Activated CD8-positive, alpha-beta memory T cell treated with anti-CD3 and anti-CD28 coated beads for 24 hours (primary cell): ENCODE data around the gene PTPRO.

Experiments used
- DNase-seq: peaks from one replicate; pipeline ENCODE4 v3.0.0-alpha.2; 2020

PTPRO gene

DNA sequence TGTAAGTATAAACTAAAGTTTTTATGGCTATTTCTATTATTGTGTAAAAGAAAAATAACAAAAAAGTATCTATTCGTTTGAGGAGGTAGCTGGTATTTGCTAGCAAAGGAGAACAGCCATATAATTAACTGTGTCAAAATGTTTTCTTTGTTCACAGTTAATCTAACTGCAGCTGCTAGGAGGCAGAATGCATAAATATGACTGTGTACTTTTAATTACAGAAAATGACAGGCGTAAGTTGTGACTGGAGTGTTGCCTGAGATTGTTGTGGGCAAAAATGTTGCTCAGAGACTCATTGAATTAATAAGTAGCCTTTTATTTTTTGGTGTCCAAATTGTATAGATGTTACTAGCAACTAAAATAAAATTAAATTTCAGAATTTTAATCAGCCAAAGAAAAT lies 33.5 kb downstream of the PTPRO start:
- DNase-seq, result no peak

DNA sequence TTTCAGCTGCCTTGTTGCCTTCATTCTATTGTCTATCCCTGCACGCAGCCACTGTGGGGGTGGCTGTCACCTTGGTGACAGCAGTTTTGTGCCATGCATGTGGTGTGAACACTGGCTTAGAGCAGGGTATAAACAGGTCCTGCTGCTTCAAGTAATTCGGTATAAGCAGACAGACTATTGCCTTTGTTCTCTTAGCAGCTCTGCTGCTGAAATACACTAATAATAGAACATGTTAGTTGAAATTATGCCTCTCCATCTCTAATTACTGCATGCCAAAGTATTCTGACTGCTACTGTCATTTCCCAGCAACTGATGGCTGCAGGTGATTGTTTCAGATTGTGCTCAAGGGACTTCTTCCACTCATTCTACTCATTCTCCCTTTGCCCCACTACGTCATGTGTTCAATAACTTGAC lies 34.6 kb downstream of the PTPRO start:
- DNase-seq, result no peak

DNA sequence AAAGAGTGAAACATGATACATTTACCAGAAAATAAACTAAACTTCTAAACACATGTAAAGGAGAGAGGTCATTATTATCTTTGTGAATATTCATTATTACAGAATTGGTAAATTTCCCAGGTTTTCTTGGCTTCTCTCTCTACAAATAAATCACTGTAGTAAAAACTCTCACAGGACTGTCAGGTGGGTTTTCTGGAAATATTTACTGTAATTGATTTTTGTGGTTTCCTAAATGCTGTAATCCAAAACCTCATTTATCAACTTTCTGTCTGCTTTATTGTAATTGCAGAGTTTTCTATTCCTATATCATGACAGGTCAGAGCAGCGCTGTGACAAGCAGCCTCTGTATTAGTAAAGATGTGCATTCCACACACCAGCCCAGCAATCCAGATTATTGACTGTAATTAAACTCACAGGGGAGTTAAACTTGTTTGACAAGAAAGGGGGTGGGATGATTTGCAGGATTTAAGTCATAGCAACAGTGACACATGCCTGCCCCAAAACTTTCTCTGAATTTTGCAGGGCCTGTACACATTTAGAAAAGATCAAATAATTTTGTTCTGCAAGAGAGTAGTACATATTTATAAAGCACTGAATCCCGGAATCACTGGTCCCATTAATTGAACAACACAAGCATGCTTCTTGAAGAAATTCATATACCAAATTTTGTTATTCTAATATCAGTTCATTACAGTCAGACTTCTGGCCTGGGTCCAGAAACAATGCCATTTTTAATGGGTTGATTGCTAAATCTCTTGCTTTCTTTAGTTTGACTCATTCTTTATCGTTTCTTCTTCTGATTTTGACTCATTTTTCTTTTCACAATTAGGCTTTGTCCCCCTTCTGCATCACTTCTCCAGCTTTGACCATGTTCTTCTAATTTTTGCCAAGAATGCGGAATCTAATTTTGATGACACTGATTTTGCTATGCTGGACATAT lies 42.2 kb downstream of the PTPRO start:
- DNase-seq, result no peak

DNA sequence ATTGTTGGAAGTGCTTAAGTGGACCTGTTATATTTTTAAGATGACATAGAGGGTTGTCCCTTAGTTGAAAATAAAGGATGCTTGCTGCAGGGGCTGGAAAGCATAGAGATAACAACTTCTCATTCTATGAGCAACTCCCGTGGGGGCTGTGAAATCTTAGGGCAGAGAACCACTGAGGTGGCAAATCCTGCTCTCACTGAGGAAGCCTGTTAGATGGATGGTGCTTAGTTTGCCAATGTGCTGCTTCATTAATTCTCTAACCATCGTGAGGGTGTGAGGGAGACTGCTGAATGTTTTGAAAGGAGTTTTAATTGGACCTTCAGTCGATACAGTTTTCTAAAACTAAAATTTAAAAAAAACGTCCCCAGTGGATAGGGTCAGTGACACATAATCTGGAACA lies 46.5 kb downstream of the PTPRO start:
- DNase-seq, result no peak

DNA sequence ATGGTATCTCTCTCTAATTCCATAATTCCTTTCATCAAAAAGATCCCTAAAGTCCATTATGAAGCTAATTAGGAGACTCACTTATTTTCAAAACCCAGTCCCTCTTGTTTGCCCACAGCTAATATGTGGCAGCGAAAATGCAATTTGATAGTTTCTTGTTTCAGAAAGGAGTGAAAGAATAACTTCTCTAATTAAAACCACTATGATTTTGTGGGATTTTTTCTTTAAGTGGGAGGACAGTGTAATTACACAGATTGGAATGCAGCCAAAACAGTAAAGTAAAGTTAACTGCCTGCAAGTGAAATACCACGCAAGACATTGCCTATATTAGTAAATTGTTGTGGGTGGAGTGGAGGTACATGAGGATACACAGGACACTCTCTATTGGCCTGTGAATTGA lies 50.0 kb downstream of the PTPRO start:
- no peak for DNase-seq

DNA sequence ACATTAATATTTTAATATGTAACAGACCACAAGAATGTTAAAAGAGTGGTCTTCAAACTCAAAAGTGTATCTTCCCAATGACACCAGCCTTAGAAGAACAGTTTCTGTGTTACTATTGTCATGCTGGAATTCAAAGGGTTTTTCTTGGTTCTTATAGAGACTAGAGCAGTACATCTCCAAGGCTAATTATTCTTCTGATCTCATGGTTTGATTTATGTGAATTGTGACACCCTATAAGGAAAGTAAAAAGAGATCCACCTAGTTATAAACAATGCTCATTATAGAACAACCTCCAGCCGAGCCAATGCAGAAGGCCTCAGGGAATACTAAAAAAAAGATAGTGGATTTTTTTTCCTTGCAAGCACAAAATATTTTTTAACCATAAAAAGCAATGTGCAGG lies 65.5 kb downstream of the PTPRO start:
- no peak for DNase-seq

DNA sequence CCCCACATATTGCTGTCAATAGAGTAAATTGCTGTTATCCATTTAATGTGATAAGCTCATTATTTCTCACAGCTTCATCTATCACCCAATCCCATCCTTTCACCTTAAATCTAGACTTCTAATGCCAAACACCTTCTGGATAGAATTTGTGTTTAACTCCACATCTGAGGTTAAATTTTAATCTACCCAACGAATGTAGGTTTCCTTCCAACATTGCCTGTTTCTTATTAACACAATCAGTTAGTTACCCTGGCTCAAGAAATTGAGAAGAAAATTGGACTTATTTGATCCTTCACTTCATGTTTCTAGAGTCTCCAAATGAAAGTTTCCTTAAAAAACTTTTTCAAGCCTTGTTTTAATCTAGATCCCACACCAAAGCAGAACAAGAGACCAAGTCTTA lies 67.3 kb downstream of the PTPRO start:
- DNase-seq, result no peak

DNA sequence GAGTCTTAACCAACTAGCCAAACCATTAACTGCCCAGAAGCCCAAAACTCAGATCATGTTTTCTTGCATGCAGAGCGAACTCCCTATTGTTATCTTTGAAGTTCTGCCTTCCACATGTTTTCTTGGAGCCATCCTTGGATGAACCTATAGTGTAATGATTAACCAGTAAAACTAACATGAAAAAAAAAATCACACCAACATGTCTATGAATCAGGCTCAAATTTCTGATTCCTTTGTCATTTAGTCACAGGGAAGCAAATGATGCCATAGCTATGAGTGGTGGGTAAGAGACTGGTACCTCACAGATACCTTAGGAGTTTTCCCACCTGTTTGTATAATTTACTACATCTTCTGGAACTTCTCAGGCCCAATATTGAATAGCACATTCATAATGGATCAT lies 70.7 kb downstream of the PTPRO start:
- no peak for DNase-seq

DNA sequence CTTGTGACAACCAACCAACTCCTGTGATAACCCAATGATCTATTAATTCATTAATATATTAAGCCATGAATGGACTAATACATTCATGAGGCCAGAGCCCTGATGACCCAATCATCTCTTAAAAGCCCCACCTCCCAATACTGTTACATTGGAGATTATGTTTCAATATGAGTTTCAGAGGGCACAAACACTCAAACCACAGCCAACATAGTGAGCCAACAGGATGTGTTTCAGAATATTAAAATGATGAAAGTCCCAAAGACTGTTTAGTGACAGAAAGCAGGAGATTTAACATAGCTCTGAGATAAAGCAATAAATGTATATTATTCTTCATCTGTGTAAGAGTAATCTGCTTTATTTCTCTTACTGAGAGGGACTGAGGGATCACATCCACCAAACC lies 71.7 kb downstream of the PTPRO start:
- DNase-seq, result no peak

DNA sequence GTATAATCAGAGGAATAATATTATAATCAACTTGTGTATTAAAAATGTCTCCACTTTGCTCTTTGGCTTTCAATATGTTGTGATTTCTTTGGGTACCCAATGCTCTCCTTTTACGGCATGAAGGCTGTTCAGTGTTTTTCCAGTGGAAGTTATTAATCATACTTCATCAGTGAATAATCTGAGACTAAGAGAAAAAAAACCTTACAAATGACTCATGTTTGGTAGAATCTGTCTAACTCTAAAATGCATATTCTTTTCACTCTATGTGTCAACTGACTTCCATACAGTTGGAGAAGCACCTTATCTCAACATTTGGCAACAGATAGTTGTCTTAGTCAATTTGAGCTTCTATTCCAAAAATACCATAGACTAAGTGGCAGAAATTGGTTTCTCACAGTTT lies 82.2 kb downstream of the PTPRO start:
- DNase-seq, result no peak

DNA sequence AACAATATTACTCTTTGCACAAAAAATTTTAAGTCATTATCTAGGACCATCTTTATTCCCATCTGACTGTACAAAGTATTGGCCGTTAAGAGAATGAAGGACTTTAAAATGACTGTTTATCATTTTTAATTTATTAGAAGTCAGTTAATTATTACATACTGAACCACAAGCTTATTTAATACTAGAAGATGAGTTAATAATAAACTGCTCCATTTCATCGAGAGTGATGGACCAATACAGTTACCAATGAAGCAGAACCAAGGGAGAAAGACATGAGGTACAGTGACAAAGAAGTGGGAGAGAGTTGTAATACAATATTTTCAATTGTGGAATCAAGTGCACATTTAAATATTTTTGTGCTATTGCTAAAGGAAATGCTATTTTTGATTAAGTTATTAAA lies 83.3 kb downstream of the PTPRO start:
- DNase-seq, result no peak

DNA sequence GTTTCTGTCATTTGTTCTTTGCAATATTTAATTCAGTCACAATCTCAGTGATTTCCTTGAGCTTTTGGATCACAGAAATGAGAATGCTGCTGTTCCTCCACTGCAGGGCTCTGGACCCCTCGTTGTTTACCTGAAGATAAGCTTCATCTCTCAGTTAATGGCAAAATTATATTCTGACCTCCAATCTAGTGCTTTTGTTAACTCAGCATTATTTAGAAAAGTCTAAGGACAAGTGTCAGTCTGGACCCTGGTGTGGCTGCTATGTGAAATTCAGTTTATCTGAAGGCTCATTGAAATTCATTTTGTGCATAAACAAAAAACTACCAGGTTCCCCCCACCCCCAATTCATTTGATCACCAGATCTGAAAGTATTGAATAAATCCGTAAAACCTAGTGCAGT lies 84.7 kb downstream of the PTPRO start:
- no peak for DNase-seq

DNA sequence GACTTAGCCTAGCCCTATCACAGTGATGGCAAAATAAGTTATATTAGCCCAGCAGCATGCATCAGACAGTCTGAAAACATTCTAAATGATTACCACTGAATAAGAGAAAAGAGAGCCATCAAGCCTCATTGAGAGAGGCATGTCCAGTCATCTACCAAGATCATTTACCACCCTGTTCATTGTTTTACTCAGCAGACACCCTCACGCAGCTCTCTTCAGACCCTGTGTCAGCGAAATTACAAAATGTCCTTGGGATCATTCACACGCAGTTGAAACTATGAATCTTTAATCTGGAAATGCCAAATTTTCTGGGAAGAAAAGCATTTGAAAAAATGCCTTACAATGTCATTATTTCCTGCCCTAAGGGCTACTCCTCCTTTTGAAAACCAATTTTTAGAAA lies 89.5 kb downstream of the PTPRO start:
- no peak for DNase-seq

DNA sequence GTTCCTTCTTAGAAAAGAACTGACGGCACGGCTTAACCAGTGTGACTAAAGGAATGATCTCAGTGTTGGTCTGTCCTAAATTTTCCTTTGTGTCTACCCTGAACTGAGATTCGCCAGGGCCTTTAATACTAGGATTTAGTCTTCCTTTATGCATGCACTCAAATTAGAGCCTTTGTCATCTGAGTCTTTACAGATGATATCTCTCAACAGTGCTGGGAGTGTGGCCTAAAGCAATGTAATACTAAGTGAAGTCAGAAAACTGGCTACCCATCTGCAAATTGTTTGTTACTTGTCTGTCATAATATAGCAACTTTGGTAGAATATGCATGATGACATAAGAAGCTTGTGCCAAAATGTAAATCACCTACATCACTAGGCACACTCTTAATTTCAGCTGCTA lies 95.4 kb downstream of the PTPRO start:
- DNase-seq, result no peak

DNA sequence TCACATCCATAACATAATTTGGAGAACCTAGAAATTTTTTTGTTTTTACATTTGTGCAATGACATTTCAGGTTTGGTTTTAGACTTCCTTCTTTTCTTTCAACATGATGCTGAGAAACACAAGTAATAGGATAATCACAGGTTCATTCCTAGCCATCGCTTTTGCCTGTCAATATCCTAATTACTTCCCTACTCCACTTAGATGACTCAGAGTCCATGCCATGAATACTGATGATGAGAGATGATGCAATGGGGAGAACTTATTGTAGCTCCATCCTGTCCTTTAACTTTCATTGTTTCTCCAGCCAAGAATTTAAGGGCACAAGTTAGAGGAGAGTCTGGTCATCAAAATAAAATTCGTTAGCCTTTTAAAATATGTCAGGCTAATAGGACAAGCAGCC lies 101.3 kb downstream of the PTPRO start:
- DNase-seq, result no peak

DNA sequence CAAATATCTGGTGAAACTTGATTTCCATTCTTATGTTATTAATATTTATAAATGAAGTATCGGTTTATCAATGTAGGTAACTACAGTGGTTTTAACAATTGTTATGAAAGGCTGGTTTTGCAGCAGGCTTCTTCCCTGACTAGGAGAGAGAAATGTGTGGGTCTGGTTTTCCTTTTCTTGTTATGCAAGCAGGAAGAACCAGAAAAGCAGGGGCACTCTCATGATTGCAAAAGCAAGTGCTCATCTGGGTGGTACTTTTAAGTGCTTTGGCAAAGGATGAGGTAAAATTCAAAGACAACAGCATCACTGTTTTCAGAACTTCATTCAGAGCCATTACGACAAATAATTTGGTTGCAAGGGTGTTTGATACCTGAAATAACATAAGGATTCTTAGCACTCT lies 105.6 kb downstream of the PTPRO start:
- no peak for DNase-seq

DNA sequence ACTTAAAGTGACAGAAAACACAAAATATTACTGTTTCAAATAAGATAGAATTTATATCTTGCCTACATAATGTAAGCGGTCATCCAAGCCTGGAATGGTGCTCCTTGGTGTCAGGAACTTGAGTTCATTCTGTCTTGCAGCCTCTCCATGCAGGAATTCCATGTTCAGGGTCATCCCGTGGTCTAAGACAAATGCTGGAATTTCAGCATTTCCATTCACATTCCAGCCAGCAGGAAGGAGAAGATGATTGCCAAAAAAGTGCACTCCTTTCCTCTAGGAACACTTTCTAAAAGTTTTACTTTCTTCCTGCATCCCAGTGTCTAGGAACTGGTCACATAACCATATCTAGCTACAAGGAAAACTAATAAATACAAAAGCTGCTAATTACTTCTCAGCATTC lies 106.3 kb downstream of the PTPRO start:
- no peak for DNase-seq

DNA sequence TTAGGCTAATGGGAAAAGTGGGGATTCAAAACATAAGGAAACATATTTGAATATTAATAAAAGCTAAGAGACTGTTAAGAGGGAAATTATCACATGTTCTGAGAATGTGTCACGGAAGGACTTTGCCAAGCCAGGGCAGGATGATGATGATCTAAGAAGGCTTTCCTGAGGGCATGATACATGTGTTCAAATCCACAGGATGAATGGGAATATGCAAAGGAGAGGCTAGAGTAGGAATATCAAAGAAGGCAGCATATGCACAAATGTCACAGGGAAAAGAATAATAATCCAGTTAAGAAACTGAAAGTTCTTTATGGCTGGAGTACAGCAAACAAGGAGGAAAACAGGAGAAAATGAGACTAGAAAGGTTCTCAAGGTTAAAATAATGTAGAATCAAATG lies 107.0 kb downstream of the PTPRO start:
- DNase-seq, result no peak

DNA sequence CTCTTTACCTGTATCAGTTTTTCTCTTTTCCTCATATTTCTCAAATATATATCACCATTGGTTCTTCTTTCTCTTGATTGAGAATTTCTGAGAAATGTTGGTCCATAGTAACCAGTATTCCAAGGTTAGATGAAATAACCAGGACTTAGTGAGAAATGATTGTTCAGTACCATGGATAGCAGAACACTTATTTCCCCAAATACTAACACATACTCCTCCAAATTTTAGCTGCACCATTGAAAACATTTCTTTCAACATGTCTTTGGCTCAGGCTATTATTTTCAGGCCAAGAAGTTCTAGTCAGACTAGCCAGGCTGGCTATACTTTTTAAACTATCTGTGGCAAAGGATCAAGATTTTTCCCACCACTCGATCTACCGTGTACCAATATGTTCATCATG lies 113.3 kb downstream of the PTPRO start:
- DNase-seq, result no peak

DNA sequence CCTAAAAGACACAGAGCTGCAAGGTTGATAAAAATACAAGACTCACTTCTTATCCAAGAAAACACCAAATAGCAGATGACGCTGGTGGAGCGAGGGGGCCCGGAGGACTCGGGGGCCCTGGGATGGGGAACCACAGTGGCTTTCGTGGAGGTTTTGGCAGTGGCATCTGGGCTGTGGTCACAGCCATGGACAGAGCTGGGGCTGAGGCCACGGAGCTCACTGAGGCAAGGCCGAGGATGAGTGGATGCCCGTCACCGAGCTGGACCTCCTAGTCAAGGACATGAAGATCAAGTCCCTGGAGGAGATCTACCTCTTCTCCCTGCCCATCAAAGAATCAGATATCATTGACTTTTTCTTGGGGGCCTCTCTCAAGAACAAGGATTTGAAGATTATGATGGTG lies 117.2 kb downstream of the PTPRO start:
- DNase-seq, result no peak

DNA sequence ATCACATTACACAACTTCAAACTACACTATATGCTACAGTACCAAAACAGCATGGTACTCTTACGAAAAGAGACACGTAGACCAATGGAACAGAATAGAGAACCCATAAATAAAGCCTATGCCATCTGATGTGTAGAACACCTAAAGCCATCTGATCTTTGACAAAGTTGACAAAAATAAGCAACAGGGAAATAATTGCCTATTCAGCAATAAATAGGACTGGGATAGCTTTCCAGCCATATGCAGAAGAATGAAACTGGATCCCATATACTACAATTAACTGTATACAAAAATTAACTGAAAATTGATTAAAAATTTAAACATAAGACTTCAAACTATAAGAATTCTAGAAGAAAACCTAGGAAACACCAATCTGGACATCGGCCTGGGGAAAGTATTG lies 120.7 kb downstream of the PTPRO start:
- no peak for DNase-seq

DNA sequence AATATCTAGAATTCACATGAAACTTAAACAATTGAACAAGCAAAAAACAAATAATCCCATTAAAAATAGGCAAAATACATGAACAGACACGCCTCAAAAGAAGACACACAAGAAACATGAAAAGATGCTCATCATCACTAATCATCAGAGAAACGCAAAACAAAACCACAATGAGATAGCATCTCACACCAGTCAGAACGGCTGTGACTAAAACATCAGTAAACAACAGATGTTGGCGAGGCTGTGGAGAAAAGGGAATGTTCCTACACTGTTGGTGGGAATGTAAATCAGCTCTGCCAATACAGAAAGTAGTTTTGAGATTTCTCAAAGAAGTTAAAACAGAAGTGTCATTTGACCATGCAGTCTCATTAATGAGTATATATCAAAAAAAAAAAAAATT lies 121.3 kb downstream of the PTPRO start:
- DNase-seq, result no peak

DNA sequence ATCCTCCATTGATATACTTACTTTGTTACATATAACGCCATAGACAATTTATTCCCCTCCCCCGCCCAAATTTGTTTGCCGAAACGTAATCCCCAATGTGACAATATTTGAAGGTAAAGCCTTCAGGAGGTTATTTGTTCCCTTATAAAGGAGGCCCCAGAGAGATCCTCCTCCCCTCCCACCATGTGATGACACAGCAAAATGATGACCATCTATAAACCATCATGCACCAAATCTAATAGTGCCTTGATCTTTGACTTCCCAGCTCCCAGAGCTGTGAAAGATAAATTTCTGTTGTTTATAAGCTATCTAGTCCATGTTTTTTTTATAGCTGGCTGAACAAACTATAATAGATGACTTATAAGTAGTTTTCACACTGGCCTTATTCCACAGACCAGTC lies 122.2 kb downstream of the PTPRO start:
- no peak for DNase-seq

DNA sequence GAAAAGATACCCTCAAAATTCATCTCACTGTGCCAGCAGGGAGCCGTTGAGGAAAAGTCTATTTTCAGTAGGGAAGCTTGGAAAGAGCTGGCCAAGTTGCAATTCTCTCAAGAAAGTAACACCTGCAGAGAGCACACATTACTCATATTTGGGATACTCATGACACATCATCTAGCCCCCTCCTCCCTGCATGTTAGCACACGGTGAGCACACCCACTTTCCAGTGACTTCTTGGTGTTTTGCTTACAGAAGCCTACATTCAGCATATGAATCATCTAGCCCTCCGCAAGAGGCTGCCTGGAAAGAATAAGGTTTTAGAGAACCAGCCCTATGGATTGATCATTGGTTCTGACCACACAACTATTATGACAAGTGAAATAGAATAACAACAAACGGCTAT lies 124.5 kb downstream of the PTPRO start:
- no peak for DNase-seq

DNA sequence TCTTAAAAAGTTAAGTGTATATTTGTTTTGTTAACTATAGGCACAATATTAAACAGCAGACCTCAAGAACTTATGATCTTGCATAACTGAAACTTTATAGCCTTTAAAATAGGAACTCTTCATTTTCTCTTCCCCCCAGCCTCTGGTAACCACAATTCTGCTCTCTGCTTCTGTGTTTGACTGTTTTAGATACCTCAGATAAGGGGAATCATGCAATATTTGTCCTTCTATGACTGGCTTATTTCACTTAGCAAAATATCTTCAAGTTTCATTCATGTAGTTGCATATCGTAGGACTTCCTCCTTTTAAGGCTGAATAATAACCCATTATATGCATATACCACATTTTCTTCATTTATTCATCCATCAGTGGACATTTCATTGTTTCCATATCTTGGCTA lies 131.3 kb downstream of the PTPRO start:
- no peak for DNase-seq
